SK-N-SH (cell line): ENCODE results near the gene SLC39A3. TPM values are rescaled to one million over a fixed set of nuclear protein-coding genes. Genes with fewer than 3 reads are reported as not detected.

Experiments
- CTCF ChIA-PET: fragments of 300-600, 350-600 bp; formaldehyde crosslinking; extraction: SDS; loops from one replicate; lab custom pipeline; 2021; lab: Yijun Ruan, JAX
- POLR2A ChIA-PET: fragments of 350-600 bp; sonication (Branson Sonifier 250); formaldehyde crosslinking; extraction: SDS; loops from one replicate; lab custom pipeline; 2020; ENCODE audit warnings: antibody characterized with exemption, inconsistent platforms; lab: Yijun Ruan, JAX
- DNase-seq: peaks from one replicate; pipeline ENCODE4 v3.0.0; 2012
- H2AFZ ChIP-seq: fragments of 200-600 bp; sonication (generic); 2 replicates; pipeline ENCODE4 v1.8.1; 2016; ENCODE audit warnings: antibody characterized with exemption, mild to moderate bottlenecking, low read depth
- H3F3A ChIP-seq: fragments of 200-600 bp; sonication (generic); replicated peaks from 2 replicates; pipeline ENCODE3; 2016; ENCODE audit warnings: antibody characterized with exemption, mild to moderate bottlenecking; ENCODE audit not compliant: insufficient read depth
- H3K27ac ChIP-seq, 2 experiments: fragments of 200-500 bp in 1 of 2; fragments of 200-600 bp in 1 of 2; sonication (Bioruptor generic) in 1 of 2; sonication (generic), shearing (Covaris generic) in 1 of 2; 2 replicates each; pipeline versions ENCODE4 v1.5.1 to v1.6.1; 2014 to 2016; ENCODE audit warnings: low read depth in 2 of 2, inconsistent platforms in 1 of 2, low read length in 1 of 2, mild to moderate bottlenecking in 1 of 2, mixed read lengths in 1 of 2
- H3K27me3 ChIP-seq: fragments of 200-600 bp; sonication (generic), shearing (Covaris generic); 2 replicates; pipeline ENCODE4 v1.6.1; 2016; ENCODE audit warnings: mixed run types; ENCODE audit not compliant: insufficient read depth
- H3K36me3 ChIP-seq, 2 experiments: fragments of 200-500 bp in 1 of 2; fragments of 200-600 bp in 1 of 2; sonication (Bioruptor generic) in 1 of 2; sonication (generic) in 1 of 2; replicated peaks in 1 of 2; 2 replicates each; pipeline versions ENCODE3 to v1.5.1; 2014 to 2016; ENCODE audit warnings: low read length in 1 of 2, mild to moderate bottlenecking in 1 of 2; ENCODE audit not compliant: insufficient read depth in 2 of 2, control insufficient read depth in 1 of 2
- H3K4me1 ChIP-seq, 2 experiments: fragments of 200-500 bp in 1 of 2; fragments of 200-600 bp in 1 of 2; sonication (Bioruptor generic) in 1 of 2; sonication (generic), shearing (Covaris generic) in 1 of 2; 2 replicates each; pipeline versions ENCODE4 v1.5.1 to v1.6.1; 2014 to 2016; ENCODE audit warnings: low read depth in 1 of 2, low read length in 1 of 2, mixed run types in 1 of 2; ENCODE audit not compliant: insufficient read depth in 2 of 2, control insufficient read depth in 1 of 2
- H3K4me2 ChIP-seq: fragments of 200-600 bp; sonication (generic), shearing (Covaris generic); 2 replicates; pipeline ENCODE4 v1.6.1; 2017; ENCODE audit warnings: mixed run types
- H3K4me3 ChIP-seq, 2 experiments: fragments of 200-500 bp in 1 of 2; fragments of 200-600 bp in 1 of 2; sonication (Bioruptor generic) in 1 of 2; sonication (generic), shearing (Covaris generic) in 1 of 2; 2 replicates each; pipeline versions ENCODE4 v1.5.1 to v1.8.1; 2014 to 2016; ENCODE audit warnings: low read depth in 2 of 2, inconsistent platforms in 1 of 2, low read length in 1 of 2, mild to moderate bottlenecking in 1 of 2, mixed read lengths in 1 of 2, moderate library complexity in 1 of 2
- H3K79me2 ChIP-seq: fragments of 200-600 bp; sonication (generic); 2 replicates; pipeline ENCODE4 v1.8.1; 2017; ENCODE audit warnings: mild to moderate bottlenecking; ENCODE audit not compliant: insufficient read depth
- H3K9ac ChIP-seq: fragments of 200-600 bp; sonication (generic); 2 replicates; pipeline ENCODE4 v1.6.1; 2017; ENCODE audit warnings: mixed run types
- H3K9me2 ChIP-seq: fragments of 200-600 bp; sonication (generic); 2 replicates; pipeline ENCODE4 v1.6.1; 2017; ENCODE audit warnings: mixed run types
- H3K9me3 ChIP-seq: fragments of 200-600 bp; sonication (generic); 2 replicates; pipeline ENCODE4 v1.6.1; 2017; ENCODE audit warnings: mixed run types, mild to moderate bottlenecking, moderate library complexity
- H4K20me1 ChIP-seq: fragments of 200-600 bp; sonication (generic); 2 replicates; pipeline ENCODE4 v1.6.1; 2017; ENCODE audit warnings: mild to moderate bottlenecking, mixed run types; ENCODE audit not compliant: insufficient read depth
- EZH2phosphoT487 ChIP-seq: fragments of 200-600 bp; sonication (generic); IDR thresholded peaks from 2 replicates; pipeline ENCODE4 v1.6.1; 2017; ENCODE audit warnings: low read depth, mixed run types, mild to moderate bottlenecking, antibody characterized with exemption, moderate library complexity, borderline replicate concordance
- GABPA ChIP-seq: IDR thresholded peaks from 2 replicates; pipeline ENCODE4 v1.4.0; 2012; ENCODE audit warnings: low read depth, mild to moderate bottlenecking
- GATA2 ChIP-seq: sonication (generic); formaldehyde crosslinking; IDR thresholded peaks from 2 replicates; pipeline ENCODE4 v1.5.0; 2020; ENCODE audit warnings: mild to moderate bottlenecking, missing genetic modification reagents
- IRF3 ChIP-seq: fragments of 150-350 bp; IDR thresholded peaks from 2 replicates; pipeline ENCODE4 v1.6.1; 2016; ENCODE audit warnings: mild to moderate bottlenecking, low read depth, low read length
- MEF2A ChIP-seq: IDR thresholded peaks from 2 replicates; pipeline ENCODE4 v1.4.0; 2012; ENCODE audit warnings: low read depth, borderline replicate concordance
- MXI1 ChIP-seq: IDR thresholded peaks from 2 replicates; pipeline ENCODE4 v1.6.1; 2012; ENCODE audit warnings: mild to moderate bottlenecking, low read depth, low read length, improper control_type of control experiment
- PBX3 ChIP-seq: IDR thresholded peaks from 2 replicates; pipeline ENCODE4; 2012
- RCOR1 ChIP-seq: fragments of 150-350 bp; IDR thresholded peaks from 2 replicates; pipeline ENCODE4 v1.6.1; 2017; ENCODE audit warnings: antibody characterized with exemption, low read length
- REST ChIP-seq: IDR thresholded peaks from 2 replicates; pipeline ENCODE4 v1.6.1; 2012; ENCODE audit warnings: mild to moderate bottlenecking, low read depth, low read length, moderate library complexity
- TAF1 ChIP-seq: IDR thresholded peaks from 2 replicates; pipeline ENCODE4 v1.6.1; 2012; ENCODE audit warnings: low read depth, mild to moderate bottlenecking, low read length, moderate library complexity, borderline replicate concordance
- TEAD4 ChIP-seq: IDR thresholded peaks from 2 replicates; pipeline ENCODE4 v1.4.0; 2012; ENCODE audit warnings: mild to moderate bottlenecking, borderline replicate concordance; ENCODE audit not compliant: insufficient read depth
- WGBS: methylation state at CpG from one replicate; pipeline ENCODE4 v1.1.6; 2017; ENCODE audit warnings: low lambda C conversion rate; 5-methylcytosine and 5-hydroxymethylcytosine counted together
- polyA plus RNA-seq, 3 experiments: library from polyadenylated mRNA; depleted of rRNA; stranded (reverse); fragments of >200 nt; gene quantifications; 2 replicates each; pipeline ENCODE4 v1.2.3, GENCODE V29; 2012

Gene SLC39A3
- polyA plus RNA-seq, 1 of the 3 experiments (the other 2 are of a cell fraction), result 45.2 TPM

- no peak for TF ChIP-seq EZH2phosphoT487
Observed at GRCh38 chr19:2756921-2757881, 17.4 kb upstream of the SLC39A3 start (continued).

GRCh38 chr19:2756477-2756876 is 16.7 kb upstream of the SLC39A3 start:
- Histone ChIP-seq H3K9ac (no peak overlapping the region), H3K4me1 (no peaks in the 10 kb centered on the region), H3F3A (no peaks in the 10 kb centered on the region), H3K4me2 (no peak overlapping the region), H3K9me2 (no peaks in the 10 kb centered on the region), H3K9me3 (no peaks in the 10 kb centered on the region), H3K27ac (no peak overlapping the region), H3K4me3 (no peak overlapping the region), H4K20me1 (no peaks in the 10 kb centered on the region), H2AFZ (no peak overlapping the region), H3K36me3 (peaks cover 0 to 36% of the 10 kb centered on the region in 2 experiments), H3K27me3 (no peaks in the 10 kb centered on the region), H3K79me2 (no peaks in the 10 kb centered on the region)
- DNase-seq, result no peak
- ChIA-PET CTCF (interaction anchor here (1.2 to 9.1 kb wide), 2 partner anchors 108 to 145 kb away, joined by 3 to 142 read pairs; no protein-coding TSS in a partner anchor), POLR2A (no interaction called here)
- WGBS, result 91% methylated on average over 8 of the region's 8 CpGs
- TF ChIP-seq PBX3 (no peak), TAF1 (no peak), MEF2A (no peak), IRF3 (no peak), TEAD4 (no peak)

GRCh38 chr19:2755811-2756210 is 16.0 kb upstream of the SLC39A3 start:
- no peaks in the 10 kb centered on the region for H3K27me3 ChIP-seq
- no peak overlapping the region for H3K27ac ChIP-seq
- H3K4me3 ChIP-seq, result no peak overlapping the region
- peaks cover 0 to 30% of the 10 kb centered on the region in 2 experiments for H3K36me3 ChIP-seq
- no peaks in the 10 kb centered on the region for H3K9me2 ChIP-seq
- POLR2A ChIA-PET, result no interaction called here
- CTCF ChIA-PET, result interaction anchor here (1.2 to 9.1 kb wide), 2 partner anchors 107 to 145 kb away, joined by 3 to 142 read pairs; no protein-coding TSS in a partner anchor
- H4K20me1 ChIP-seq, result no peaks in the 10 kb centered on the region
- no peaks in the 10 kb centered on the region for H3K4me1 ChIP-seq
- H3K79me2 ChIP-seq, result no peaks in the 10 kb centered on the region
- H3K9ac ChIP-seq, result no peak overlapping the region
- H3F3A ChIP-seq, result peaks cover 3% of the 10 kb centered on the region
- no peak overlapping the region for H3K4me2 ChIP-seq
- WGBS, result 92% methylated on average over 12 of the region's 16 CpGs
- DNase-seq, result no peak
- H2AFZ ChIP-seq, result no peak overlapping the region
- H3K9me3 ChIP-seq, result no peaks in the 10 kb centered on the region
- TF ChIP-seq PBX3, result no peak
- TF ChIP-seq MEF2A, result no peak
- no peak for TF ChIP-seq REST
- no peak for TF ChIP-seq MXI1
- no peak for TF ChIP-seq RCOR1
- TF ChIP-seq GATA2 (CRISPR knock-in tag), result no peak
- TF ChIP-seq IRF3, result no peak
- no peak for TF ChIP-seq GABPA
